M059J (cell line): ENCODE results near the gene HTR3E. TPM values are rescaled to one million over a fixed set of nuclear protein-coding genes. Genes with fewer than 3 reads are reported as not detected.

Experiments used
- DNase-seq: peaks from one replicate; pipeline ENCODE4 v3.0.0-alpha.2; 2012; ENCODE audit warnings: low read depth
- total RNA-seq: library from RNA; depleted of rRNA; stranded (reverse); fragments of >200 nt; shearing (Covaris generic); gene quantifications from 2 replicates; pipeline ENCODE4 v1.2.3, GENCODE V29; 2014; rRNA removed

HTR3E gene
- total RNA-seq, 1 experiment from 2014 or later: not detected

DNA sequence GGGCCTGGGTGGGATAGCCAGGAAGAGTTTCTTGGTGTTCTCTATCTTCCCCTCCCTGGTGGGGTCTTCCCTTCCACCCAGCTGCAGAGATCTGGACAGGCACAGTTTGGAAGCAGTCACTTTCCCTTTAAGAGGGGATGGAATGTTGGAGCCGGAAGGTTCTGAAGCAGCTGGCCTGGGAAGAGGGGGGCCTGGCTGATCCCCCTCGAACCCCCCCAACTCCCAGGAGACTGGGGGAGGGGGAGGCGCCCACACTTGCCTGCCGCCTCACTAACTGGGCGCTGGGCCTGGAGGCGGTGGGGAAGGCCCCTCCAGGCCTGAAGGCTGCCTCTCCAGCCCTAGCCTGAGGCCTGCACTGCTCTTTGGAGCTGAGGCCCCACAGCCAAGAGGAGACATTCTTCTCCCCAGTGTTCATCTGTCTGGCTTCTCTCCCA, 59.7 kb downstream of the HTR3E start:
- DNase-seq: peak; percentile 44

Other genes starting within 250 kb of the HTR3E start
- 73.0 and 75.4 TPM in 2 replicates for gene PARL, start 212.2 kb upstream of the HTR3E start, total RNA-seq
- 6.7 and 11.6 TPM in 2 replicates for gene ABCC5, start 79.2 kb upstream of the HTR3E start, total RNA-seq
- gene HTR3D, start 65.3 kb upstream of the HTR3E start, total RNA-seq: not detected in 2 replicates
- gene HTR3C, start 44.0 kb upstream of the HTR3E start, total RNA-seq: 0.30 and 0.47 TPM in 2 replicates
- gene EIF2B5, start 38.3 kb downstream of the HTR3E start, total RNA-seq: 29.4 and 43.6 TPM in 2 replicates
- 21.2 and 30.3 TPM in 2 replicates for gene DVL3, start 58.3 kb downstream of the HTR3E start, total RNA-seq
- gene AP2M1, start 77.8 kb downstream of the HTR3E start, total RNA-seq: 676 and 795 TPM in 2 replicates
- 27.4 and 43.4 TPM in 2 replicates for gene ABCF3, start 89.1 kb downstream of the HTR3E start, total RNA-seq
- not detected in 2 replicates for gene VWA5B2, start 132.5 kb downstream of the HTR3E start, total RNA-seq
- gene ALG3, start 151.9 kb downstream of the HTR3E start, total RNA-seq: 127 and 132 TPM in 2 replicates
- gene EEF1AKMT4, start 152.6 kb downstream of the HTR3E start, total RNA-seq: 9.7 and 9.9 TPM in 2 replicates
- 1.1 TPM in 1 of 2 replicates, not detected in the other for gene CAMK2N2, start 164.5 kb downstream of the HTR3E start, total RNA-seq
- not detected in 2 replicates for gene ECE2, start 179.0 kb downstream of the HTR3E start, total RNA-seq
- 902 and 1,026 TPM in 2 replicates for gene PSMD2, start 202.2 kb downstream of the HTR3E start, total RNA-seq
- gene EIF4G1, start 217.5 kb downstream of the HTR3E start, total RNA-seq: 231 and 422 TPM in 2 replicates
- 14.1 and 24.6 TPM in 2 replicates for gene FAM131A, start 240.5 kb downstream of the HTR3E start, total RNA-seq